Lower leg skin (tissue), 4 donors: ENCODE data around the gene SNTG2. TPM values are rescaled to one million over a fixed set of nuclear protein-coding genes. Genes with fewer than 3 reads are reported as not detected.

Experiments
- DNase-seq, 2 donors: peaks; one replicate each; pipeline ENCODE4 v3.0.0-alpha.2; 2019; ENCODE audit warnings: low spot score in 2 of 2
- H3K4me3 ChIP-seq: fragments of 200-600 bp; sonication (generic); 2 replicates; pipeline ENCODE4 v1.5.1; 2017; ENCODE audit warnings: mild to moderate bottlenecking, low read depth; ENCODE audit not compliant: poor library complexity, severe bottlenecking
- CTCF ChIP-seq, 3 donors: fragments of 450-650 bp; IDR thresholded peaks; one replicate each; pipeline ENCODE4 v1.5.1; 2016; ENCODE audit warnings: antibody characterized with exemption in 3 of 3, mild to moderate bottlenecking in 3 of 3, moderate library complexity in 2 of 3
- POLR2A ChIP-seq, 2 donors: fragments of 450-650 bp; IDR thresholded peaks; one replicate each; pipeline ENCODE4 v1.6.1; 2016 to 2017; ENCODE audit warnings: antibody characterized with exemption in 2 of 2, mild to moderate bottlenecking in 1 of 2, moderate library complexity in 1 of 2
- WGBS, 2 donors: methylation state at CpG; one replicate each; pipeline ENCODE4 v1.1.5; 2018; 5-methylcytosine and 5-hydroxymethylcytosine counted together
- intact Hi-C: fragments of 100-400 bp; cut with DNase I; formaldehyde crosslinking; loops from one replicate; pipeline ENCODE4 v1.15.0; 2023; ENCODE audit warnings: low total_unique reads
- total RNA-seq, 4 donors: library from RNA; depleted of rRNA; stranded (reverse); fragments of >200 nt; gene quantifications; one replicate each; pipeline ENCODE4 v1.1.0, GENCODE V29; 2016

Gene SNTG2
- total RNA-seq, 4 donors from 2014 or later = 1.4 to 15.3 (median 6.3) TPM

- TF ChIP-seq CTCF (IDR thresholded peaks at IDR 0.05) (no peak), POLR2A (IDR thresholded peaks at IDR 0.05) (no peak)
- 91% methylated on average over 16 of the region's 16 CpGs for WGBS, 2 donors
- no peak for DNase-seq
- H3K4me3 ChIP-seq = no peak overlapping the region
- intact Hi-C loops = no loop called here
Observed at GRCh38 chr2:987789-988188, 37.1 kb downstream of the SNTG2 start.

GRCh38 chr2:989781-990467 lies 39.3 kb downstream of the SNTG2 start:
- WGBS, 2 donors = 82 to 86% methylated on average over 8 of the region's 8 CpGs
- TF ChIP-seq POLR2A (IDR thresholded peaks at IDR 0.05) = no peak
- no peak for TF ChIP-seq CTCF (IDR thresholded peaks at IDR 0.05)
- intact Hi-C loops = no loop called here
- H3K4me3 ChIP-seq = no peak overlapping the region
- no peak for DNase-seq

GRCh38 chr2:990970-991369 lies 40.3 kb downstream of the SNTG2 start:
- DNase-seq = no peak
- intact Hi-C loops = no loop called here

GRCh38 chr2:1002350-1002749 lies 51.7 kb downstream of the SNTG2 start:
- intact Hi-C loops = no loop called here
- DNase-seq = no peak
- TF ChIP-seq CTCF (IDR thresholded peaks at IDR 0.05) (no peak), POLR2A (IDR thresholded peaks at IDR 0.05) (no peak)
- H3K4me3 ChIP-seq = no peak overlapping the region
- WGBS, 2 donors = 53 to 72% methylated on average over 2 of the region's 2 CpGs

More at GRCh38 chr2:990970-991369, 40.3 kb downstream of the SNTG2 start:
- TF ChIP-seq CTCF (IDR thresholded peaks at IDR 0.05) = no peak
- no peak for TF ChIP-seq POLR2A (IDR thresholded peaks at IDR 0.05)
- no peak overlapping the region for H3K4me3 ChIP-seq

- TF ChIP-seq POLR2A (IDR thresholded peaks at IDR 0.05) (no peak), CTCF (IDR thresholded peaks at IDR 0.05) (no peak)
- WGBS, 2 donors = 37 to 42% methylated on average over 5 of the region's 5 CpGs
- intact Hi-C loops = no loop called here
- no peak overlapping the region for H3K4me3 ChIP-seq
- DNase-seq = no peak
Observed at GRCh38 chr2:1004398-1004797, 53.7 kb downstream of the SNTG2 start.

- H3K4me3 ChIP-seq = no peak overlapping the region
- DNase-seq = no peak
- no peak for TF ChIP-seq POLR2A (IDR thresholded peaks at IDR 0.05)
- TF ChIP-seq CTCF (IDR thresholded peaks at IDR 0.05) = no peak
- 23 to 36% methylated on average over 7 of the region's 7 CpGs for WGBS, 2 donors
- intact Hi-C loops = no loop called here
Observed at GRCh38 chr2:1010415-1010930, 59.8 kb downstream of the SNTG2 start.
